GM12874 (cell line): ENCODE results near the gene NFAM1.

ENCODE experiments used
- TF ChIP-seq, protein P1 (sequence below): IDR thresholded peaks from 2 replicates; pipeline ENCODE4 v1.5.1; 2011; ENCODE audit warnings: low read depth, mild to moderate bottlenecking, control low read depth, low read length, moderate library complexity; ENCODE audit not compliant: insufficient read depth

Gene NFAM1

DNA sequence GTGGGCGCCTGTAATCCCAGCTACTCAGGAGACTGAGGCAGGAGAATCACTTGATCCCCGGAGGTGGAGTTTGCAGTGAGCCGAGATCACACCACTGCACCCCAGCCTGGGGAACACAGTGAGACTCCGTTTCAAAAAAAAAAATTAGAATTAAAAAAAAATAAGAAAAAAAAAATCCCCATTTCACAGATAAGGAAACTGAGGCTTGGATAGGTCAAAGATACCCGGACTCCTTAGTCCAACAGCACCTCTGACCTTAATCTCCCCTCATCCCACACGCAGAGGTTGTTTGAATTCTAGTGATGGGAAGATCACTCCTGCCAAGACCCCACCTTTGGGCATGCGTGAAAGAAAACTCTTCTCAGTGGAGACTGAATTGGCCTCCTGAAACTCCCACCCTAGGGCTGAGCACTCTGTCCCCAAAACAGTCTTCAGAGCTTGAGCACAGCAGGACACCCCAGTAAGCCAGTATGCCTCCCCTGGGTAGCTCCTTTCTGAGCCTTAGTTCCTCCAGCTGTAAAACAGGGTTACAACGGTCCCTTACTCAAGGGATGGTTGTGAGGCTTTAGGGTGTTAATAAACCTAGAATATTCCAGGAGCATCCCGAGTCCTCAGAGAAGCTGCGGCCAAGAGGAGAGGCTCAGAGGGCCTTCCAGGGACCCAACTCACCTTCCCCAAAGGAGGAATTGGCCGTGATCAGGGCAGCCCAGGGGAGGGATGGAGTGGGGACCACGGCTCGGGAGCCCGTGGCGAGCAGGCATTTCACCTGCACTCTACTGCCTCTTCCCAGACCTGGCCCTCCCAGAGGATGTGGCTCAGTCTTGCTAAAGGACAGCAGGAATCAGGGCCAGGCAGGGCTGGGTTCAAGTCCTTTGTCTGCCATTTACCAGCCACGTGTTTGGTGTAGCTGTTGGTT is 73.3 kb downstream of the NFAM1 start:
- TF ChIP-seq, protein P1, sequence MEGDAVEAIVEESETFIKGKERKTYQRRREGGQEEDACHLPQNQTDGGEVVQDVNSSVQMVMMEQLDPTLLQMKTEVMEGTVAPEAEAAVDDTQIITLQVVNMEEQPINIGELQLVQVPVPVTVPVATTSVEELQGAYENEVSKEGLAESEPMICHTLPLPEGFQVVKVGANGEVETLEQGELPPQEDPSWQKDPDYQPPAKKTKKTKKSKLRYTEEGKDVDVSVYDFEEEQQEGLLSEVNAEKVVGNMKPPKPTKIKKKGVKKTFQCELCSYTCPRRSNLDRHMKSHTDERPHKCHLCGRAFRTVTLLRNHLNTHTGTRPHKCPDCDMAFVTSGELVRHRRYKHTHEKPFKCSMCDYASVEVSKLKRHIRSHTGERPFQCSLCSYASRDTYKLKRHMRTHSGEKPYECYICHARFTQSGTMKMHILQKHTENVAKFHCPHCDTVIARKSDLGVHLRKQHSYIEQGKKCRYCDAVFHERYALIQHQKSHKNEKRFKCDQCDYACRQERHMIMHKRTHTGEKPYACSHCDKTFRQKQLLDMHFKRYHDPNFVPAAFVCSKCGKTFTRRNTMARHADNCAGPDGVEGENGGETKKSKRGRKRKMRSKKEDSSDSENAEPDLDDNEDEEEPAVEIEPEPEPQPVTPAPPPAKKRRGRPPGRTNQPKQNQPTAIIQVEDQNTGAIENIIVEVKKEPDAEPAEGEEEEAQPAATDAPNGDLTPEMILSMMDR, result no peak

DNA sequence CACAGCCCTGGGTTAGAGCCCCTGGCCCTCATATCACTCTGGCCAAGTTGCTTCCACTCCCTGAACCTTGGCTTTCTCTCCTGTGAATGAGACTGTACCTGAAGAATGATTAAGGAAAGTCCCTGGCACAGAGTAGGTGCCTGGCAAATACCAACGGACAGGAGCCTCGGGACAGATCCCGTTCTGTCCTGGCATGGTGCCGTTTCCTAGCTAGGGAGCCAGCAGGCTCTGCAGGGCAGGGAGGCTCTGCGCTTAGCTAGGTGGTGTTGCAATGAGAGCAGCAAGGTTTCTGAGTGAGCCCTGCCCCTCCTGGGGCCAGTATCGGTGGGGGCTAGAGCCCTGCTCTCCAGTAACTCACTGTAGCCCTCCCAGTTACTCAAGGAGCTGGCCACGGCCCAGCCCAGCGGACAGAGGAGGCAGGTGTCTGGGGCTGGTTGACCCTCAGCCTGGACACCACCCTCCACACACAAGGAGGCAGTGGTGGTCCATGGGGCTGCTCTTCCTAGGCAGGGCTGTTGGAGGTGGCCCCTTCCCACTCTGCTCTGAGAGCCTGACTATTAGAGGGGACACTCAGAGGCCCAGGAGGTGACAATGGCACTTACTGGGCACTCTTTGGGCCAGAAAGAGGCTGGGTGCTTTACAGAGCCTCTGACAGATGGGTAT is 74.4 kb downstream of the NFAM1 start:
- TF ChIP-seq, protein P1, result no peak

DNA sequence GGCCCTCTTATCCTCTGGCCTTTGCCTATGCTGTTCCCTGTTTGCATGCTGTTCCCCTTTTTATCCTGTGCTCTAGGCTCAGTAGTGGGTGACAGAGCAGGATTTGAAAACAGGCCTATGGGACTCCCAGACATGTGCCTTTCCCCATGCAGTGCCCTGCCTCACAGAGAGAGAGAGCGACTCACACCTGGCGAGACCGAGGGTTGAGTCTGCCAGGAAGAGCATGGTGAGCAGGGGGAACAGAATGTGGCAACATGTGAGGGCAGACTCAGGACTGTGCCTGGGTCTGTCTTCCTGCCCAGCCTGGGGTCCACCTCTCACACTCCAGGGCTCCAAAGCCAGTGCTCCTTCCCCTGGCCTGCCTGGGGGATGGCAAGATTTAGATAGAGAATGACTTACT is 75.0 kb downstream of the NFAM1 start:
- TF ChIP-seq, protein P1, result no peak

DNA sequence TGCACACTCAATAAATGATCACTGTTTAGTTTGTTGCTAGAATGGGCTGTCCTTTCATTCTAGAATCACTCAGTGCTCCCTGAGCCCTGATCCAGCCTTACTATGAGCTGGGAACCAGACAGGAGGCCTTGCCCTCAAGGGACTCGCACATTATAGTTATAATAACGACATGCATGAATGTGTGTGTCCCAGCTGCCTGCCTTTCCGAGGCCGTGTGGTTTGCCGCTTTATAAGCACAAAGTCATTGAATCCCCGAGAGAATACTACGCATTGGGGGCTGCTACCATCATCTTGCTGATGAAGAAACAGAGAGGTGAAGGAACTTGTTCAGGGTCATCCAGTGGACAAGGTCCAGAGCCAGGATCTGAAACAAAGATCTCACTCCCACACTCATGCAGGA is 75.7 kb downstream of the NFAM1 start:
- TF ChIP-seq, protein P1, result no peak

DNA sequence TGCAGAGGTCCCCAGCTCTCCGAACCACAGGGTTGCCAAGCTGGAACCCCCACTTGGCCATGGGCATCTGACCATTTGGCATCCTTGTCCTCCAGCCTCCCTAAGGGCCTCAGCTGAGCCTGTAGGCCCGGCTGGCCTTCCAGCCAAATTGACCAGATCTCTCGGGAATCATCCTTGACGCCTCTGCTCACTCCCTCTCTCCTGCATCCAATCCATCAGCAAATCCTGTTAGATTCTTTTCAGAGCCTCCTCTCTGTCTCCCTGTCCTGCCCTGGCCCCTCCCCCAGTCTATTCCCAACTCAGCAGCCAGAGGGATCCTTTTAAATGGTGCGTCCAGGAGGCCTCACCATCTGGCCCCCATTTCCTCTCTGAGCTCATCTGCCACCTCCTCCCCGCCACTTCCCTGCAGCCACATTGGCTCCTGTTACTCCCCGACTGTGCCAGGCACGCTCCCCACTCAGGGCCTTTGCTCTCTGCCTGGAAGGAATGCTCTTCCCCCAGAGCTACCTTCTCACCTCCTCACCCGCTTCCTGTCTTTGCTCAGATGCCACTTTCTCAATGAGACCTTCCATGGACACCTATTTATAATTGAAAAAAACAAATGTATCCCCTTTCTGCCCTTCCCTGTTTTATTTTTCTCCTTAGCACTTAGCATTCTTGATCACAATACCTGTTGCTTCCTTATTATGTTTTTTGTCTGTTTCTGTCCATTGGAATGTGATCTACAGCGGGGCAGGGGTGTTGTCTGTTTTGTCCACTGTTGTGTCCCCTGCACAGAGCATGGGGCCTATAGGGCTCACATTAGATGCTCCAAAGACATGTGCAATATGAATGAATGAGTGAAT is 78.1 kb downstream of the NFAM1 start:
- TF ChIP-seq, protein P1, result no peak

DNA sequence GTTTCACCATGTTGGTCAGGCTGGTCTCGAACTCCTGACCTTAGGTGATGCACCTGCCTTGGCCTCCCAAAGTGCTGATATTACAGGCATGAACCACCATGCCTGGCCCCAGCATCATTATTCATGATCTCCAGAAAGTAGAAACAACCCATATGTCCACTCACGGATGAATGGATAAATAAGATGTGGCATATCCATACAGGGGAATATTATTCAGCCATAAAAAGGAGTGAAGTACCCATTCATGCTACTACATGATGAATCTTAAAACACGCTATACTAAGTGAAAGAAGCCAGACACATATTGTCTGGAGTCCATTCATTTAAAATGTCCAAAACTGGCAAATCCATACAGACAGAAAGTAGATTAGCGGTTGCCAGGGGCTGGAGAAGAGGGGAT is 81.8 kb downstream of the NFAM1 start:
- TF ChIP-seq, protein P1, result no peak
